Fibroblast of peridontal ligament (primary cell): ENCODE data around the gene LGI4.

Source experiments
- DNase-seq: peaks from one replicate; pipeline ENCODE4 v3.0.0-alpha.2; 2010; ENCODE audit errors: extremely low read depth

LGI4 gene

DNA sequence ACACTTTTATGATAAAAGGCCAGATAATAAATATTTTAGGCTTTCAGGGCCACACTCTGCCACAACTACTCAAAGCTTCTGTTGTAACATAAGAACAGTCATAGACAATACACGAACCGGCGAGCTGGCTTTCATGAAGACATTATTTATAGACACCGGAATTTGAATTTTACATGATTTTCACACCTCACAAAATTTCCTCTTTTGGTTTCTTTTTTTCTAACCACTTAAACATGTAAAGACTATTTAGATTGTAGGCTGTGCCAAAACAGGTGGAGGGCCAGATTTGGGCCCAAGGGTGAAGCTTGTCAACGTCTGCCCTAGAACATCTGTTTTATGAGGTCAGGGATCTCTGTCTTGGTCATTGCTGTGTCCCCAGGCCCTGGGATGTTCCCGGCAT, 48.9 kb downstream of the LGI4 start:
- DNase-seq: no peak

DNA sequence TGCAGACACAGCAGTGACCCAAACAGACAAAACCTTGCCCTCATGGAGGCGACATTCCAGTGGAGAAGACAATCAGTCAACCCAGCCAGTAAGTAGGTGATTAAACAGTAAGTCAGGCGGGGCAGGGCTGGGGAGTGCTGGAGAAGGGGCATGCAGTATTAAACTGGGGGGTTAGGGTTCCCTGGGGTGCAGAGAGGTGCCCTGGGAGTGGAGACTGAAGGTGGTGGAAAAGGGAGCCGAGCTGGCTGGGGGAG, 50.4 kb downstream of the LGI4 start:
- DNase-seq: no peak

DNA sequence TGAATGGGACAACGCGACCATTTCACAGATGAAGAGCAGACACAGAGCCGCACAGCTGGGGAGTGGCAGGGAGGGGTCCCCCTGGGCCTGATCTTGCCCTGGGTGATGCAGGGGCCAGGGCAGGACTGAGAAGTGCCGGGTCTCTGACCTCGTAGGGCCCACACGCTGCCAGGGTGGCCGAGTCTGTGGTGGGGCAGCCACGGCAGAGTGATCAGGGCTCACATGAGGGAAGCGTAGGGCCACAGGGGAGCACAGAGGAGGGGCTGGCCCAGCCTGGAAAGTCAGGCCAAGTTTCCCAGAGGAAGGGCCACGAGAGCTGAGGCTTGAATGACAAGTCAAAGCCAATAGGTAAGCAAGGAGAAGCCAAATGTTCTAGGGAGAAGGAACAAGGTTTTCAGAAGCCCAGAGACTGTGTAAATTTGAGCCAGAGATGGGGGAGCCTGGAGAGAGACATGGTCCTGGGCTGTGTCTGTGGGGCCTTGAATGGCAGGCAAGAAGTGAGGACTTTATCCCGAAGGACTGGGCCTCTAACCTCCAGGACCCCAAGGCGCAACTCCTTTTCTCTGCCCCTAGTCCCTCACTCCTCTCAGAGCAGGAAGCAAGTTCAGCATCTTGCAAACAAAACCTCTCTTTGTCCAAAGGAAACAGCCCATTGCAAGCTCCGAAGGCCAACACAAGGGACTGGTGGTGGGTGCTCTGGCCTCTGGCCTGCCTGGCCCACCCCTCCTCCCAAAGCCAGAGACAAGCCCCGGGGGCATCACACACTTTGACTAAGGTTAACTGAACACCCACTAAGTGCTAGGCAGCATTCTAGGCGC, 51.0 kb downstream of the LGI4 start:
- DNase-seq: no peak

DNA sequence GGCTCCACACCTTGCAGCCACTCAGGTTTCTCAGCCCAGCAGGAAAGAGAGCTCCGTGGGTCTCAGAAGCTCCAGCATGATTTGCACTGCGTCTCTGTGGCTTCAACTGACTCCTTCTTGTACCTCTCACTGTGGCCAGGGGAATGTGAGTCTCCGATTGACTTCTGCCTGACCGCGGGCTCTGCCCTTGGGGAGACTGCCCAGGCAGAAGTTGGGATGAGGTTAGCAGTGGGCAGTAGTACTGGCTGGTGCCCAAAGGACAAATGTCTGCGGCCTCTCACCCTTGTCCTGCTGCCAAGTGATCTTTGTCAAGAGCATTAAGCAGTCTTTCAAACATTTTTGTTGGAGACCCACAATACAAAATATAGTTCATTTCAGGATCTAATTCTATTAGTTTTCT, 53.7 kb downstream of the LGI4 start:
- no peak for DNase-seq

DNA sequence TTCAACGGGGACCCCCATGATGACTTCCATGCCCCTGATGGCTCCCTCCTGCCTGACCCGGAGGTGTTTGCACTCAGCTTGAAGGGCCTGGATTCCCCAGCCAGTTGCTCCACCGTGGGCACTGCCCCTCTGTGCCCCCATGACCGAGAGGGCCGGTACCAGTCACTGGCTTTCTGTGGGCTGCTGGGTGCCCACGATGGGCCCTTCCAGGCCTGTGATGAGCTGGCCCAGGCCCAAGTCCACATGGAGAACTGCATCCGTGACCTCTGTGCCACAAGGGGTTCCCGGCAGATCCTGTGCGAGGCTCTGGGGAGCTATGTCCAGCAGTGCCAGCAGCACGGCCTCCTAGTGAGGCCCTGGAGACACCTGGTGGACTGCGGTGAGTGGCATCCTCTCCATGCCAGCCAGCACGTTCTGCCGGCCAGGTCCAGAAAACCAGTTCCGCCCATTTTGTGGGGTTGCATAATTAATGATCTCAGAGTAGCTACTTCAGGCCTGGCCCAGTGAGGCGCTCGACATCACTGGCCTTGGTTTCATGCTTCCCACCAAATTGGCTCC, 54.2 kb downstream of the LGI4 start:
- no peak for DNase-seq

GRCh38 chr19:35079826-35080225, 55.0 kb downstream of the LGI4 start:
- no peak for DNase-seq

GRCh38 chr19:35077411-35078223, 57.2 kb downstream of the LGI4 start:
- no peak for DNase-seq

DNA sequence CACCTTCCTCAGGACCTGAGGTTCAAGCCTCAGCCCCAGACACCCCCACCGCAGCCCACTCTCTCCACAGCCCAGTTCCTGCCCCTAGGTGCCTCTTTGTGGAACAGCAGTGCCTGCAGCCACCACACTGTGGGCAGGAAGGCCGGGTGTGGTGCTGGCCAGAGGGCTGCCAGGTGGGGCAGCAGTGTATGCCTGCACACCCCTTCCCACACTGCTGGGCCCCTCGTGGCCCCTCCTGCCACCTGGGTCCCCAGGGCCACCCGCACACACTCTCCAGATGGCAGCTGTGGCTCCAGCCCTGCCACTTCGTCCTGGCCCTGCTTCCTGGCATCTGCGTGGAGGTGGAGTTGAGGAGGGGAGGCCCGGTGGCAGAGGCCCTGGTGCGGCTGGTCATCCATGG, 58.2 kb downstream of the LGI4 start:
- no peak for DNase-seq

DNA sequence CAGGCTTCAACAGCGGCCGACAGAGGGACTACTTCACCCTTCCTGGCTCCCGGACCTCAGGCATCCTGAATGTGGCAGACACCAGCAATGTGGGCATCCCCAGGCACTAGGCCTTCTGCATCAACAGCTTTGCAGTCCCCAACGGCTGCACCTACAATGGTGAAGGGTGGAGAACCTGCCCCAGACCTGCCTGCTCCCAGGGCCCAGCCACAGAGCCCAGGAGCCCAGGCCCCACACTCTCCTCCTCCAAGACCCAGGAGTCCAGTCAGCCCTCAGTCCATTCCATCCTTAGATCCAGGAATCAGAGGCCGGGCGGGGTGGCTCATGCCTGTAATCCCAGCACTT, 58.9 kb downstream of the LGI4 start:
- no peak for DNase-seq

DNA sequence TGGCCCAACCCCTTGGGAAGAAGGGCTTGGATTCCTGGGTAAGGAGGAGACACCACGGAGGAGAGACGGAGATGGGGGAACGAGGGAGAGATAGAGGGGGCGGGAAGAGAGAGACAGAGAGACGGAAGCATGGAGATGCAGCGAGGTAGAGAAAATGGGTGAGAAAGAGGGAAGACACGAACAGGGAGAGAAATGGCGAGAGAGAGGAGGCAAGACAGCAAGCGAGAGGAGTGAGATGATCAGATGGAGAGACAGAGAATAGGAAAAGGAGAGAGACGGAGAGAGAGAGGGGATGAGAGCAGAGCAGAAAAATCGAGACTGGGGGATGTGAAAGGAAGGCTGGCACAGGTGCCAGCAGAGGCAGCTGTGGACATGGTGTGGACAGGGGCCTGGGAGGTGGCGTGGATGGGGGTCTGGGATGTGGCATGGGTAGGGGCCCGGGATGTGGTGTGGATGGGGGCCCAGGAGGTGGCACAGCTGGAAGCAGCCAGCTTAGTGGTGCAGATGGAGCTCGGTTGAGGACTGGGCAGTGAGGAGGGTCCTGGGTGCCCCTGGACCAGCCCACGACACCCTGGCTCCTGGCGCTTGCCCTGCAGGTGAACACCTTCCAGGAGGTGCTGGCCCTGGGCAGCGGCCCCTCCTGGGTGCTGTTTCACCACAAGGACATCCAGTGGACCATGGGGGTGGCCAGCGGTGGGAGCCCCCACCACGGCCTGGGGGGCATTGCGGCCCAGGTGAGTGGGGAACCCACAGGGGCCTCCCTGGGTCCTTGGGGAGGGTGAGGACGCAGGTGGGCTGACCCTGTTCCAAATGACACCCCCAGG, 59.4 kb downstream of the LGI4 start:
- no peak for DNase-seq
